H1 (cell line): ENCODE data around the gene GRID2.

Source experiments
- CHD2 ChIP-seq: IDR thresholded peaks from 2 replicates; pipeline ENCODE4 v1.6.1; 2012; ENCODE audit warnings: low read length, improper control_type of control experiment
- CREB1 ChIP-seq: IDR thresholded peaks from 2 replicates; pipeline ENCODE4 v1.6.1; 2012; ENCODE audit warnings: inconsistent platforms
- CTCF ChIP-seq, 3 experiments: IDR thresholded peaks; 1 replicate in 2 of 3; 2 replicates in 1 of 3; pipeline versions ENCODE4 v1.5.1 to v1.6.1; 2011; ENCODE audit warnings: low read length in 3 of 3, mild to moderate bottlenecking in 3 of 3, inconsistent platforms in 2 of 3, low read depth in 1 of 3, moderate library complexity in 1 of 3; ENCODE audit not compliant: insufficient read depth in 1 of 3; ENCODE audit errors: control extremely low read depth in 1 of 3
- EP300 ChIP-seq, 2 experiments: IDR thresholded peaks; 1 replicate in 1 of 2; 2 replicates in 1 of 2; pipeline ENCODE4 v1.6.1; 2011 to 2012; ENCODE audit warnings: low read depth in 2 of 2, low read length in 2 of 2, mild to moderate bottlenecking in 2 of 2, borderline replicate concordance in 1 of 2, inconsistent platforms in 1 of 2, moderate library complexity in 1 of 2
- EZH2 ChIP-seq: fragments of 200-600 bp; sonication (generic); IDR thresholded peaks from 2 replicates; pipeline ENCODE4 v1.7.1; 2012; ENCODE audit warnings: low read depth, mild to moderate bottlenecking, moderate library complexity, low read length, inconsistent platforms; ENCODE audit not compliant: severe bottlenecking
- KDM1A ChIP-seq: fragments of 200-600, 300-600 bp; sonication (generic); IDR thresholded peaks from 2 replicates; pipeline ENCODE4 v1.7.1; 2016; ENCODE audit warnings: mild to moderate bottlenecking, low read length, borderline replicate concordance
- POLR2A ChIP-seq, 2 experiments: IDR thresholded peaks; 1 replicate in 1 of 2; 2 replicates in 1 of 2; pipeline ENCODE4 v1.6.1; 2011; ENCODE audit warnings: low read depth in 2 of 2, low read length in 2 of 2, mild to moderate bottlenecking in 2 of 2; ENCODE audit errors: control extremely low read depth in 1 of 2
- SIN3A ChIP-seq, 2 experiments: IDR thresholded peaks in 1 of 2; conservative IDR thresholded peaks in 1 of 2; 2 replicates each; pipeline ENCODE4 v1.6.1; 2011 to 2012; ENCODE audit warnings: low read length in 2 of 2, improper control_type of control experiment in 1 of 2, low read depth in 1 of 2, mild to moderate bottlenecking in 1 of 2

- TF ChIP-seq POLR2A (IDR thresholded peaks at IDR 0.05; ENCODE audit: control extremely low read depth in 1 of 2, low read depth in 2 of 2, low read length in 2 of 2) (no peak), EZH2 (no peak), KDM1A (no peak), CHD2 (no peak), EP300 (IDR thresholded peaks at IDR 0.05; ENCODE audit: borderline replicate concordance in 1 of 2, low read depth in 2 of 2, low read length in 2 of 2) (no peak), CTCF (IDR thresholded peaks at IDR 0.05; ENCODE audit: control extremely low read depth in 1 of 3, insufficient read depth in 1 of 3, low read depth in 1 of 3, low read length in 3 of 3) (no peak), SIN3A (conservative IDR thresholded peaks at IDR 0.05 in 1 of 2, IDR thresholded peaks at IDR 0.05 in 1 of 2; ENCODE audit: low read depth in 1 of 2, low read length in 2 of 2) (no peak), CREB1 (no peak)
These were observed 38.7 kb upstream of the GRID2 start for GRCh38 chr4:92265021-92265420.
